ENCODE measurements around the gene GID8. TPM values are rescaled to one million over a fixed set of nuclear protein-coding genes. Genes with fewer than 3 reads are reported as not detected.

GID8 gene
- total RNA-seq, 1 donor from 2014 or later, result 26.2 TPM

DNA sequence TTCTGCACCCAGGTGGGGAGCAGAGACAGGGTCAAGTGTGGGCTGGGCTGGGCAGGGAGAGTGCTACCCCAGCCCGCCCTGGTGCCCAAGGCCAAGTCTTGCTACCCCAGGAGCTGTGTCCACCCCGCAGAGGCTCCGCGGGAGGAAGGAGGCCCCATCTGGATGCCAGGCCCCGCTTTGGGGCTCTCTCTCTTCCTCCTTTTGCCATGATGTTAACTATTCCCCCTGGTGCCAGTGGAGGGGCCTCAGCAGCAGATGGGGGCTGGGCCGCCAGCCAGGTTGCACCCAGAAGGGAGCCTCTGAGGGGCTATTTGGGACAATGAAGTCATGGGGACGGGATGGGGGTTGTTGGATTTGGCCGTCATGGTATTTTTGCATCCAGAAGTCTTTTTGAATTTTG lies 23.9 kb downstream of the GID8 start:
- H3K9me3 ChIP-seq, result no peaks in the 10 kb centered on the region
- DNase-seq, result no peak
- ATAC-seq, result no peak
- H3K36me3 ChIP-seq, result peaks cover 6% of the 10 kb centered on the region
- H3K4me3 ChIP-seq, result no peak overlapping the region
- TF ChIP-seq, protein P1, sequence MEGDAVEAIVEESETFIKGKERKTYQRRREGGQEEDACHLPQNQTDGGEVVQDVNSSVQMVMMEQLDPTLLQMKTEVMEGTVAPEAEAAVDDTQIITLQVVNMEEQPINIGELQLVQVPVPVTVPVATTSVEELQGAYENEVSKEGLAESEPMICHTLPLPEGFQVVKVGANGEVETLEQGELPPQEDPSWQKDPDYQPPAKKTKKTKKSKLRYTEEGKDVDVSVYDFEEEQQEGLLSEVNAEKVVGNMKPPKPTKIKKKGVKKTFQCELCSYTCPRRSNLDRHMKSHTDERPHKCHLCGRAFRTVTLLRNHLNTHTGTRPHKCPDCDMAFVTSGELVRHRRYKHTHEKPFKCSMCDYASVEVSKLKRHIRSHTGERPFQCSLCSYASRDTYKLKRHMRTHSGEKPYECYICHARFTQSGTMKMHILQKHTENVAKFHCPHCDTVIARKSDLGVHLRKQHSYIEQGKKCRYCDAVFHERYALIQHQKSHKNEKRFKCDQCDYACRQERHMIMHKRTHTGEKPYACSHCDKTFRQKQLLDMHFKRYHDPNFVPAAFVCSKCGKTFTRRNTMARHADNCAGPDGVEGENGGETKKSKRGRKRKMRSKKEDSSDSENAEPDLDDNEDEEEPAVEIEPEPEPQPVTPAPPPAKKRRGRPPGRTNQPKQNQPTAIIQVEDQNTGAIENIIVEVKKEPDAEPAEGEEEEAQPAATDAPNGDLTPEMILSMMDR (IDR thresholded peaks at IDR 0.05), result no peak
- H3K4me1 ChIP-seq, result no peaks in the 10 kb centered on the region
- no peak overlapping the region for H3K27ac ChIP-seq
- intact Hi-C loops (cut with DNase I), result no loop called here
- no peaks in the 10 kb centered on the region for H3K27me3 ChIP-seq (ENCODE audit: low read depth)

DNA sequence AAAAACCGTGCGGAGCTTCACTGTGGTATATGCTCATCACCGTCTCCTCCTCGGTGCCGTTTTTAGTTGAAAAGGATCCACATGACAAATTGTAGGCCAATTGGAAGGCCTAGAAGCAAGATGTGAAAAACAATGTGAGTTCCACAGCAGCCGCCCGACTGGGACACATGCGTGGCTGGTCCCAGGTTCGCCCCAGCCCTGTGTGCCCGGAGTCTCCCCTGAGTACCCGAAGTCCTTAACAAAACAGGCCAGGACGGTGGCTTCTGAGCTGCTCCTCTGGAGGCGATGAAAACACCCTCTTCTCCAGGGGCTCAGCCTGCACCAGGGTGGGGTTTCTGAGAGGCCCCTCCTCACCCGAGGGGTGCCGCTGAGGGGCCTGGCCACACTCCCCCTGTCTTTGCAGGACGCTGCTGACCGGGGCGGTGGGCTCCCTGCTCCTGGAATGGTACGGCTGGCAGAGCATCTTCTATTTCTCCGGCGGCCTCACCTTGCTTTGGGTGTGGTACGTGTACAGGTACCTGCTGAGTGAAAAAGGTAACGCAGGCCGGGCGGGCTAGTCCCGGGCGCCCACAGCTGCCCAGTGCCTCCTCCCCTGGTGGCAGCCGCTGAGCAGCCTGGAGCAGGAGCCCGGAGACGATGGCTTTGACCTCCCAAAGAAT lies 24.4 kb downstream of the GID8 start:
- no peak for DNase-seq
- no peak for ATAC-seq
- H3K4me3 ChIP-seq, result no peak overlapping the region
- H3K27ac ChIP-seq, result no peak overlapping the region
- intact Hi-C loops (cut with DNase I), result no loop called here
- H3K27me3 ChIP-seq (ENCODE audit: low read depth), result no peaks in the 10 kb centered on the region
- TF ChIP-seq, protein P1 (IDR thresholded peaks at IDR 0.05), result no peak
- H3K9me3 ChIP-seq, result no peaks in the 10 kb centered on the region
- H3K36me3 ChIP-seq, result peaks cover 6% of the 10 kb centered on the region
- H3K4me1 ChIP-seq, result no peaks in the 10 kb centered on the region

DNA sequence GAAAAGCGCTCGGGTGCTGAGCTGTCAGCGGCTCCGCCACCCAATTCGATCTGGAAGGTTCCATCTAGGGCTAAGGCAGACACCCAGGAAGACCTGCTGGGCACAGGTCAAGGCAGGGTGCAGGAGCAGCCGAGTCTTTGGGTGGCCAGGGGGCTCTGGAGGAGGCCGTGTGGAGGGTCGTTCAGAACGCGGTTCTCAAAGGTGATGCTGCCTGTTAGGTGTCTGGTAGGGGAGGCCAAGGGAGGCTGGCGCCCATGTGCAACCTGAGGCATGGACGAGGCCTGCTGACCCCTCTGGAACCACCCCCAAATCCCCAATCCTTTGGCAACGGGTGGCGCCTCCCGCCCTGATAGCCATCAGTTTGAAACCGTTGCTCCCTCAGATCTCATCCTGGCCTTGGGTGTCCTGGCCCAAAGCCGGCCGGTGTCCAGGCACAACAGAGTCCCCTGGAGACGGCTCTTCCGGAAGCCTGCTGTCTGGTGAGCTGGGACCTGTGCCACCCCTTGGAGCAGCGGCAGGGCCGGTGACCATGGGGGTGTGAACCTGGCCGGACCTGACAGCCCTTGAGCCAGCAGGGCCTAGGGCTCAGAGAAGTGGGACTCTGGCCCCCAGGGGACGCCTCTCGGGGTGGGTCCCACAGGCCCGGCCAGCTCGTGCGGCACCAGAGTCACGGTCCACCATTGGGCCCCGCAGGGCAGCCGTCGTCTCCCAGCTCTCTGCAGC lies 25.1 kb downstream of the GID8 start:
- intact Hi-C loops (cut with DNase I), result no loop called here
- Histone ChIP-seq H3K4me3 (no peak overlapping the region), H3K4me1 (no peaks in the 10 kb centered on the region), H3K36me3 (peaks cover 6% of the 10 kb centered on the region), H3K27ac (no peak overlapping the region), H3K9me3 (no peaks in the 10 kb centered on the region), H3K27me3 (ENCODE audit: low read depth) (no peaks in the 10 kb centered on the region)
- no peak for DNase-seq
- ATAC-seq, result no peak
- TF ChIP-seq, protein P1 (IDR thresholded peaks at IDR 0.05), result no peak

DNA sequence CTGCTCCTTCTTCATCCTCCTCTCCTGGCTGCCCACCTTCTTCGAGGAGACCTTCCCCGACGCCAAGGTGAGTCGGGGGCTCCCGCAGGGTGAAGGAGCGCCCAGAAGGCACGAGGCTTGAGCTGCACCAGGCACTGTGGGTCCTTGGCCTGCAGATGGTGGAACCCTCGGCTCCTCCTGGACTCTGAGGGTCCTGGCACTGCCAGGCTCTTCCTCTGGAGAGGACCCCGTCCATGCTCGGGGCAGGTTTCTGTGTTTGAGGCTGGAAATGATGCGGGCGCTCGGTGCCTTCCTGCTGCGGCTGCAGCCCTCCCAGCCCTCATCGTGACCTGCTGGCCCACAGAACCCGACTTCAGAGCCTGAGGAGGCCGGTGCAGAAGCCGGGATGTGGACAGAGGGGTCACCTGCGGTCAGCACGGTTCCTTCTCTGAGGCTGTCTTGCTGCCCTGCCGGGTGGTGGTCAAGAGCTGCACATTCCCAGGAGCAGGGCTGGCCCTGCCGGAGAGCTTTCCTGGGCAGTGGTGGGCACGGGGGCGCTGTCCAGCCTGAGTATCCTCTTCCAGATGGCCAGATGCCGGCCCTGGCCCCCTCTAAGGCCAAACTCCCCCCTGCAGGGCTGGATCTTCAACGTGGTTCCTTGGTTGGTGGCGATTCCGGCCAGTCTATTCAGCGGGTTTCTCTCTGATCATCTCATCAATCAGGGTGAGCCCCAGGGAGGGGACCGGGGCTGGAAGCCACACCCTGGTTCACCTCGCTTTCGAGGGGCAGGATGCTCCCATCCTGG lies 25.9 kb downstream of the GID8 start:
- H3K27me3 ChIP-seq (ENCODE audit: low read depth), result peaks cover 1% of the 10 kb centered on the region
- H3K36me3 ChIP-seq, result peaks cover 6% of the 10 kb centered on the region
- intact Hi-C loops (cut with DNase I), result no loop called here
- no peak for DNase-seq
- TF ChIP-seq, protein P1 (IDR thresholded peaks at IDR 0.05), result no peak
- H3K4me3 ChIP-seq, result no peak overlapping the region
- H3K27ac ChIP-seq, result no peak overlapping the region
- H3K9me3 ChIP-seq, result no peaks in the 10 kb centered on the region
- ATAC-seq, result no peak
- H3K4me1 ChIP-seq, result no peaks in the 10 kb centered on the region

DNA sequence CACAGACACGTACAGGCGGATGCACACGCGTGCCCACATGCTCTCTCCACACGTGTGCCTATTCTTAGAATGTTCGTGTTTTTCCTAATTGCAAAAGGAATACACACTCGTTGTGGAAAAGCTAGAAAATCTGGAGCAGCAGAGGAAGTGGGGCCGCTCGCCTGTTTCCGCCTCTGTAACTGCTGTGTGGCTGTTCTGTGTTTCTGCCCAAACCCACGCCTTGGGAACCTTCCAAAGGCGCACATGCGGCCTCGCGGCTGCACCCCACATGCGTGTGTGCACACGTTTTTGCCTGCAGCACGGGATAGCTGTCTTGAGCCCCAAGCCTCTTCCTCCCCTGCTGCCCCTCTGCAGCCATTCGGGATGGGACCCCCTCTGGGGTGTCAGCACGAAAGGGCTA lies 26.8 kb downstream of the GID8 start:
- no peak for DNase-seq
- peaks cover 6% of the 10 kb centered on the region for H3K36me3 ChIP-seq
- no peak for ATAC-seq
- no peak overlapping the region for H3K27ac ChIP-seq
- no peaks in the 10 kb centered on the region for H3K4me1 ChIP-seq
- TF ChIP-seq, protein P1 (IDR thresholded peaks at IDR 0.05), result no peak
- intact Hi-C loops (cut with DNase I), result no loop called here
- H3K4me3 ChIP-seq, result no peak overlapping the region
- no peaks in the 10 kb centered on the region for H3K9me3 ChIP-seq
- H3K27me3 ChIP-seq (ENCODE audit: low read depth), result peaks cover 4% of the 10 kb centered on the region
